ENCODE data around the gene RILP. TPM values are rescaled to one million over a fixed set of nuclear protein-coding genes. Genes with fewer than 3 reads are reported as not detected.

RILP gene

GRCh38 chr17:1597861-1598342 is 51.8 kb downstream of the RILP start:
- WGBS (ENCODE audit: extremely low coverage, insufficient coverage, low lambda C conversion rate): no CpG with 5 or more reads among the region's 14 CpGs
- Histone ChIP-seq H2BK120ac (ENCODE audit: low read depth, low read length) (no peak overlapping the region), H2BK15ac (replicated peaks; ENCODE audit: low read depth) (no peak overlapping the region), H3K9ac (ENCODE audit: low read length) (no peak overlapping the region), H3K4ac (ENCODE audit: low read depth, low read length) (no peak overlapping the region), H2BK5ac (ENCODE audit: low read length) (no peak overlapping the region), H4K5ac (ENCODE audit: low read length) (no peak overlapping the region), H3K4me2 (ENCODE audit: low read length) (no peak overlapping the region), H3K56ac (ENCODE audit: low read length) (no peak overlapping the region), H3K23ac (ENCODE audit: low read length) (no peak overlapping the region), H4K8ac (ENCODE audit: low read depth, low read length) (no peak overlapping the region), H3K79me1 (ENCODE audit: low read length) (no peaks in the 10 kb centered on the region), H2AK5ac (ENCODE audit: low read length) (no peak overlapping the region), H3K79me2 (ENCODE audit: control insufficient read depth, insufficient read depth, low read length) (no peaks in the 10 kb centered on the region), H3K36me3 (ENCODE audit: control insufficient read depth, insufficient read depth, low read length) (no peaks in the 10 kb centered on the region), H3K4me1 (ENCODE audit: control insufficient read depth, low read depth, low read length) (no peaks in the 10 kb centered on the region), H3K27me3 (ENCODE audit: insufficient read depth, low read length, poor library complexity) (no peaks in the 10 kb centered on the region), H3K18ac (ENCODE audit: low read length) (no peak overlapping the region), H3K4me3 (ENCODE audit: low read length) (no peak overlapping the region), H3K27ac (ENCODE audit: low read depth, low read length) (no peak overlapping the region)
- DNase-seq: no peak

Small RNA genes within 50 kb of the gene (small RNA-seq; reads per million reads assigned to genes)
- gene RN7SL105P (ENCODE audit: insufficient read depth): not detected

All from mesendoderm (in vitro differentiated cells).